ENCODE measurements around the gene FAM20B.
"Not testable (repeated sequence)": the region's sequence is repeated elsewhere in the genome, so short reads cannot be mapped to it uniquely, and the experiment has no call there.

The FAM20B gene

GRCh38 chr1:179023946-179024650 lies 1.6 kb upstream of the FAM20B start:
- DNase-seq (ENCODE audit: low read depth) = no peak

- peak; percentile 49 for DNase-seq (ENCODE audit: low read depth)
Measured at GRCh38 chr1:179025975-179026812, 500 bp downstream of the FAM20B start.

- DNase-seq (ENCODE audit: low read depth) = no peak
Measured at GRCh38 chr1:179026813-179027669, 1.3 kb downstream of the FAM20B start.

GRCh38 chr1:179029321-179029759 lies 3.6 kb downstream of the FAM20B start:
- DNase-seq (ENCODE audit: low read depth) = no peak

GRCh38 chr1:179030130-179030529 lies 4.4 kb downstream of the FAM20B start:
- no peak for DNase-seq (ENCODE audit: low read depth)

GRCh38 chr1:179030683-179031082 lies 5.0 kb downstream of the FAM20B start:
- no peak for DNase-seq (ENCODE audit: low read depth)

GRCh38 chr1:179031284-179031683 lies 5.6 kb downstream of the FAM20B start:
- DNase-seq (ENCODE audit: low read depth) = no peak

- DNase-seq (ENCODE audit: low read depth) = no peak
Measured at GRCh38 chr1:179031855-179032513, 6.3 kb downstream of the FAM20B start.

GRCh38 chr1:179034720-179035119 lies 9.0 kb downstream of the FAM20B start:
- DNase-seq (ENCODE audit: low read depth) = no peak

- DNase-seq (ENCODE audit: low read depth) = no peak
Measured at GRCh38 chr1:179036844-179037465, 11.3 kb downstream of the FAM20B start.

- DNase-seq (ENCODE audit: low read depth) = no peak
Measured at GRCh38 chr1:179038528-179039281, 13.0 kb downstream of the FAM20B start.

- DNase-seq (ENCODE audit: low read depth) = not testable (repeated sequence)
Measured at GRCh38 chr1:179039502-179040174, 13.9 kb downstream of the FAM20B start.

GRCh38 chr1:179040175-179040551 lies 14.5 kb downstream of the FAM20B start:
- DNase-seq (ENCODE audit: low read depth) = not testable (repeated sequence)

- no peak for DNase-seq (ENCODE audit: low read depth)
Measured at GRCh38 chr1:179042087-179042486, 16.4 kb downstream of the FAM20B start.

- no peak for DNase-seq (ENCODE audit: low read depth)
Measured at GRCh38 chr1:179042700-179043099, 17.0 kb downstream of the FAM20B start.

- no peak for DNase-seq (ENCODE audit: low read depth)
Measured at GRCh38 chr1:179043266-179043665, 17.6 kb downstream of the FAM20B start.

- DNase-seq (ENCODE audit: low read depth) = no peak
Measured at GRCh38 chr1:179043907-179044306, 18.2 kb downstream of the FAM20B start.

GRCh38 chr1:179046808-179047635 lies 21.3 kb downstream of the FAM20B start:
- no peak for DNase-seq (ENCODE audit: low read depth)

- DNase-seq (ENCODE audit: low read depth) = no peak
Measured at GRCh38 chr1:179047636-179047997, 21.9 kb downstream of the FAM20B start.
